HepG2 (cell line): Measurements from ENCODE around the gene PALM. TPM values are rescaled to one million over a fixed set of nuclear protein-coding genes. Genes with fewer than 3 reads are reported as not detected.

Experiments
- CEBPB ChIP-seq: IDR thresholded peaks from 2 replicates; pipeline ENCODE4 v1.6.1; 2011; ENCODE audit warnings: low read depth, low read length, improper control_type of control experiment, borderline replicate concordance
- CHD2 ChIP-seq: IDR thresholded peaks from 2 replicates; pipeline ENCODE4 v1.6.1; 2011; ENCODE audit warnings: low read depth, low read length, improper control_type of control experiment
- HDAC2 ChIP-seq: sonication (generic); formaldehyde crosslinking; IDR thresholded peaks from 2 replicates; pipeline ENCODE4 v1.4.0; 2020; ENCODE audit warnings: missing genetic modification reagents
- HMG20A ChIP-seq: IDR thresholded peaks from 2 replicates; pipeline ENCODE4 v1.6.1; 2016; ENCODE audit warnings: borderline replicate concordance
- IRF2 ChIP-seq: IDR thresholded peaks from 2 replicates; pipeline ENCODE4 v1.6.1; 2018; ENCODE audit warnings: missing genetic modification reagents, missing compliant biosample characterization
- KAT7 ChIP-seq: IDR thresholded peaks from 2 replicates; pipeline ENCODE4 v1.6.1; 2018; ENCODE audit warnings: borderline replicate concordance, missing compliant biosample characterization
- KLF13 ChIP-seq: sonication (generic); formaldehyde crosslinking; IDR thresholded peaks from 2 replicates; pipeline ENCODE4 v1.4.0; 2020; ENCODE audit warnings: mild to moderate bottlenecking, missing genetic modification reagents
- PAX8 ChIP-seq: sonication (generic); formaldehyde crosslinking; IDR thresholded peaks from 2 replicates; pipeline ENCODE4 v1.8.0; 2022; ENCODE audit warnings: mild to moderate bottlenecking, missing genetic modification reagents, borderline replicate concordance
- PLSCR1 ChIP-seq: sonication (generic); formaldehyde crosslinking; IDR thresholded peaks from 2 replicates; pipeline ENCODE4 v1.5.0; 2020; ENCODE audit warnings: missing genetic modification reagents, mild to moderate bottlenecking, borderline replicate concordance
- RARG ChIP-seq: sonication (generic); formaldehyde crosslinking; IDR thresholded peaks from 2 replicates; pipeline ENCODE4 v1.4.0; 2020; ENCODE audit warnings: low read depth, mild to moderate bottlenecking, missing genetic modification reagents
- SIX4 ChIP-seq: sonication (generic); formaldehyde crosslinking; IDR thresholded peaks from 2 replicates; pipeline ENCODE4 v1.4.0; 2020; ENCODE audit warnings: missing genetic modification reagents
- SRF ChIP-seq: IDR thresholded peaks from 2 replicates; pipeline ENCODE4 v1.6.1; 2011; ENCODE audit warnings: mild to moderate bottlenecking, low read depth, low read length, moderate library complexity
- TBL1XR1 ChIP-seq: fragments of 150-350 bp; IDR thresholded peaks from 2 replicates; pipeline ENCODE4 v1.6.1; 2014; ENCODE audit warnings: borderline replicate concordance, low read length; ENCODE audit not compliant: partially characterized antibody
- TEF ChIP-seq: sonication (generic); formaldehyde crosslinking; IDR thresholded peaks from 2 replicates; pipeline ENCODE4 v1.5.0; 2020; ENCODE audit warnings: missing genetic modification reagents
- YY1 ChIP-seq: IDR thresholded peaks from 2 replicates; pipeline ENCODE4 v1.6.1; 2011; ENCODE audit warnings: low read length, low read depth, moderate library complexity, mild to moderate bottlenecking; ENCODE audit not compliant: insufficient read depth, insufficient replicate concordance
- ZBTB38 ChIP-seq: sonication (generic); formaldehyde crosslinking; IDR thresholded peaks from 2 replicates; pipeline ENCODE4 v1.5.1; 2020; ENCODE audit warnings: mild to moderate bottlenecking, missing genetic modification reagents
- ZBTB8A ChIP-seq: sonication (generic); formaldehyde crosslinking; IDR thresholded peaks from 2 replicates; pipeline ENCODE4 v1.4.0; 2020; ENCODE audit warnings: mild to moderate bottlenecking, low read depth, missing genetic modification reagents, borderline replicate concordance
- ZFYVE20 ChIP-seq: sonication (generic); formaldehyde crosslinking; IDR thresholded peaks from 2 replicates; pipeline ENCODE4 v1.8.0; 2023; ENCODE audit warnings: low read depth, mild to moderate bottlenecking, moderate library complexity, missing genetic modification reagents, borderline replicate concordance
- ZNF101 ChIP-seq: sonication (generic); formaldehyde crosslinking; IDR thresholded peaks from 2 replicates; pipeline ENCODE4 v1.4.0; 2020; ENCODE audit warnings: mild to moderate bottlenecking, low read depth, missing genetic modification reagents, borderline replicate concordance
- ZNF205 ChIP-seq: IDR thresholded peaks from 2 replicates; pipeline ENCODE4 v1.6.1; 2018; ENCODE audit warnings: missing biosample characterization, missing genetic modification reagents
- ZNF24 ChIP-seq: fragments of 450-650 bp; IDR thresholded peaks from 2 replicates; pipeline ENCODE4 v1.6.1; 2017; ENCODE audit warnings: antibody characterized with exemption, mild to moderate bottlenecking
- ZNF414 ChIP-seq: sonication (generic); formaldehyde crosslinking; IDR thresholded peaks from 2 replicates; pipeline ENCODE4 v1.5.0; 2020; ENCODE audit warnings: missing genetic modification reagents
- ZNF432 ChIP-seq: sonication (generic); formaldehyde crosslinking; IDR thresholded peaks from 2 replicates; pipeline ENCODE4 v1.5.0; 2020; ENCODE audit warnings: missing genetic modification reagents, mild to moderate bottlenecking, borderline replicate concordance
- polyA plus RNA-seq, 8 experiments: library from polyadenylated mRNA; depleted of rRNA in 3 of 8; stranded (reverse) in 7 of 8; unstranded in 1 of 8; fragments of >200 nt; fragmentation: Illumina TruSeq in 4 of 8; extraction: Trizol in 4 of 8; gene quantifications; 2 replicates each; pipeline versions ENCODE4 v1.2.1 to v1.2.3, GENCODE V29; 2011 to 2016; ENCODE audit warnings: low read depth in 4 of 8, missing spikeins in 1 of 8, mixed read lengths in 1 of 8; ENCODE audit not compliant: insufficient read depth in 1 of 8
- total RNA-seq, 5 experiments: library from RNA; depleted of rRNA; stranded (reverse); fragments of >200 nt; fragmentation: Illumina TruSeq; extraction: Trizol; gene quantifications; 2 replicates each; pipeline ENCODE4 v1.2.3, GENCODE V29; 2016; ENCODE audit warnings: low read depth in 1 of 5
- TF ChIP-seq, protein P1 (sequence below): sonication (generic); formaldehyde crosslinking; IDR thresholded peaks from 2 replicates; pipeline ENCODE4 v1.4.0; 2020; ENCODE audit warnings: mild to moderate bottlenecking, low read depth, missing genetic modification reagents
- TF ChIP-seq, protein P2 (sequence below): sonication (generic); formaldehyde crosslinking; IDR thresholded peaks from 2 replicates; pipeline ENCODE4 v1.8.0; 2022; ENCODE audit warnings: missing genetic modification reagents, mild to moderate bottlenecking, inconsistent platforms, borderline replicate concordance

Gene PALM
- total and polyA plus RNA-seq, 2 of the 13 experiments (the other 11 are each of a cell fraction or from before 2014, with no cell fraction given), result 4.0 to 9.7 TPM

DNA sequence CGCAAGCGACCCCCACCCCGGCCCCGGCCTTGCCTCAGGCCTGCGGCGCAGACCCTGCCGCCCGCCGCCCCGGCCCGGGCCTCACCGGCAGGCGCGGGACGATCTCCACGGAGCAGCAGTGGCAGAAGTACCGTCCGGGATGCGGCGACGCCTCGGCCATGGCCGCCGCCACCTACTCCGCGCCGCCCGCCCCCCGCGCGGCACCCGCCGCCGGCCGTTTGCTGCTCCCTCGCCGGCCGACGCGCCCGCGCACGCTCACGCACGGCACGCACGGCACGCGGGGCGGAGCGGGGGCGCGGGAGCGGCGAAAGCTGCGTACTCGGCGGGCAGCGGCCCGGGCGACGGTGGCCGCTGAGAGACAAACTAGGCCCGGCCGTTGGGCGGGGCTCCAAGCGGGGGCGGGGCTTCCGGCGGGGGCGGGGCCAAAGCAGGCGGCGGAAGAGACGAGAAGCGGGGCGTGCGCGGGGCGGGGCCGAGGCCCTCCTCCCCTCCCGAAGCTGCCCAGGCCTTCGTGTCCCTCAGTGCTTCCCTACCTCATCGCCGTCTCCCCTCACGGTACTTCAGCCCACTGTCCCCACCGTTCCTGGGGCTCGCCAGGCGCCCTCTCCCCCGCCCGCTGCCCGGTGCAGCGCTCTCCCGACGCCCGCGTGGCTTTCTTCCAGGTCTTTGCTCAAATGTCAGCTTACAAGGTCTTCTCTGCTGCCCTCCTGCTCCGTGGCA lies 45.6 kb upstream of the PALM start, which contains the start of gene RNF126 (continued):
- TF ChIP-seq TEF (no peak), PLSCR1 (CRISPR knock-in tag) (no peak), ZBTB38 (CRISPR knock-in tag) (no peak; the same call in 1 of the 2 replicates), TBL1XR1 (no peak), CEBPB (no peak), ZNF24 (no peak), KAT7 (CRISPR knock-in tag) (no peak; the same call in 1 of the 2 replicates), ZNF432 (no peak), ZNF205 (0 out of 2 replicates have a peak, but pooled peaks have one; percentile 21), CHD2 (no peak), KLF13 (CRISPR knock-in tag) (no peak), ZNF414 (no peak), ZFYVE20 (no peak), HDAC2 (CRISPR knock-in tag) (no peak), RARG (CRISPR knock-in tag) (no peak), PAX8 (CRISPR knock-in tag) (no peak), HMG20A (CRISPR knock-in tag) (no peak), SIX4 (no peak), SRF (no peak), ZBTB8A (CRISPR knock-in tag) (no peak), ZNF101 (no peak), YY1 (peak; percentile 87), IRF2 (0 out of 2 replicates have a peak, but pooled peaks have one; percentile 50)
- TF ChIP-seq, protein P1, sequence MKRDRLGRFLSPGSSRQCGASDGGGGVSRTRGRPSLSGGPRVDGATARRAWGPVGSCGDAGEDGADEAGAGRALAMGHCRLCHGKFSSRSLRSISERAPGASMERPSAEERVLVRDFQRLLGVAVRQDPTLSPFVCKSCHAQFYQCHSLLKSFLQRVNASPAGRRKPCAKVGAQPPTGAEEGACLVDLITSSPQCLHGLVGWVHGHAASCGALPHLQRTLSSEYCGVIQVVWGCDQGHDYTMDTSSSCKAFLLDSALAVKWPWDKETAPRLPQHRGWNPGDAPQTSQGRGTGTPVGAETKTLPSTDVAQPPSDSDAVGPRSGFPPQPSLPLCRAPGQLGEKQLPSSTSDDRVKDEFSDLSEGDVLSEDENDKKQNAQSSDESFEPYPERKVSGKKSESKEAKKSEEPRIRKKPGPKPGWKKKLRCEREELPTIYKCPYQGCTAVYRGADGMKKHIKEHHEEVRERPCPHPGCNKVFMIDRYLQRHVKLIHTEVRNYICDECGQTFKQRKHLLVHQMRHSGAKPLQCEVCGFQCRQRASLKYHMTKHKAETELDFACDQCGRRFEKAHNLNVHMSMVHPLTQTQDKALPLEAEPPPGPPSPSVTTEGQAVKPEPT (CRISPR knock-in tag), result no peak
- TF ChIP-seq, protein P2, sequence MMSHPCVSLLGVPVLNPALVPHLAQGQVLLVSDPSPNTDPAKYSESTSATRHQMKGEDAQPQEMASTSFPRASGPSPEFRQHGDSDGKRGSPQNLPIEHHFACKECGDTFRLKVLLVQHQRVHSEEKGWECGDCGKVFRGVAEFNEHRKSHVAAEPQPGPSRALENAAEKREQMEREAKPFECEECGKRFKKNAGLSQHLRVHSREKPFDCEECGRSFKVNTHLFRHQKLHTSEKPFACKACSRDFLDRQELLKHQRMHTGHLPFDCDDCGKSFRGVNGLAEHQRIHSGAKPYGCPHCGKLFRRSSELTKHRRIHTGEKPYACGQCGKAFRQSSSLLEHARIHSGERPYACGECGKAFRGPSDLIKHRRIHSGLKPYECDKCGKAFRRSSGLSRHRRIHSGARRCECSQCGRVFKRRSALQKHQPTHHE (CRISPR knock-in tag), result no peak
